GM15510 (cell line): ENCODE data around the gene PSMG4.

ENCODE experiments used
- POLR2A ChIP-seq: IDR thresholded peaks from 3 replicates; pipeline ENCODE4 v1.6.1; 2011; ENCODE audit warnings: borderline replicate concordance; ENCODE audit not compliant: insufficient read length; ENCODE audit errors: extremely low read depth

PSMG4 gene

DNA sequence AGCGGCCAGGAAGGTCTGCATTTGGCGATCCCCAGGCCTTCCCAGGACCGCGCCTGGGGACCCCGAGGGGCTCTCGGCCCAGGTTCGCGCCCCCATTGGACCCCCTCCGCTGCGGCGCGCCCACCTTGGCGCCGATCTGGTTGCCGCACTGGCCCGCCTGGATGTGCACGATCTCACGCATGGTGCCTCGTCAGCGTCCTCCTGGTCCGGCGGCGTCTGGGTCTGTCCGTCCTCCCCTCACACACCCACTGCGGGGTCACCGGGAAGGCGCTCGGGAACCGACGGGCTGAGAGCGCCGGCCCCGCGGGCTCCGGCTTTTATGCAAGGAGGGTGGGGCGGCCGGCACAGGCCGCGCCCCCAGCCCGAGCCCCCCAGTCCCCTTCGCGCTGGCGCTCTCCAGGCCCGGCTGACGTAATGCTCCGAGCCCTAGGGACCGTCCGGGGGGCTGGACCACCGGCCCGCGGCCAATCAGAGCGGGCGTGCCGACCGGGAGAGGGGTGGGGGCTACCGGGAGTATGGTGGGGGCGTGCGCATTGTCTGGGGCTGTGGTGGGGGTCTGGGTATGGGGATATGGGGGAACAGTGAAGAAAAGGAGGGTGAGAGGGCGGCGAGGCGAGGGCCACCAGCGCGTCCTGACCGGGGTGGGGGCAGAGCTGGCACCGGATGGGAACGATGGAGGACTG lies 31.2 kb upstream of the PSMG4 start, which contains the start of gene TUBB2B:
TSS of gene TUBB2B (minus strand) at position 291 of the 683 bp plus-strand sequence. CDS start at position 181, 110 bp downstream.
- peak; percentile 28 for TF ChIP-seq POLR2A

DNA sequence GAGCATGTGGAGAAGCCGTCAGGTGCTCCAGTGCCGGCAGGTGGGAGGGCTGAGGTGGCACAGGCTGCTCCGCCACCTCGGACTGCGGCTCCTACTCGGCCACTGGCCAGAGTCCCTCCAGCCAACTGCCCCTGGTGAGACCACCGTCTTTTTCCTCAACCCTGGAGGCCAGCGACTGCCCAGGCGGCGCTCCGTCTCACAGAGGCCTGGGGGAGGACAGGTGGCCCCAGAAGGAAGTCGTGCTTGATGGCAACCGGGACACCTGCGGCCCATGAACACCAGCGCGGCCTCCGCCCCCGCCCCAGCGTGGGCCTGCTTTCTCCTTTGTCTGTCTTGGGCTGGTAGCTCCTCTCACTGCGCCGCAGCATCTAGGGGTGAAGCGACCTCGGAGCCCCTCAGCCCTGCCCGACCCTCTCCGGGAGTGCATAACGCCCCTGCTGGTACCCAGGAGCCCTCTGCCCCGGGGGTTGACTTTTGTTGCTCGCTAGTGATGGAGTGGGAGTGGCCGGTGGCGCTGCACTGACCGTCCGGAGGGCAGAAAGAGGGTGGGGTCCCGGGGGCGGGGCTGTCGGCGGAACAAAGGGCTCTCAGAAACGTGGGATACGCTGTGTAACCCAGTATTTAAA lies 30.6 kb upstream of the PSMG4 start:
- TF ChIP-seq POLR2A: no peak

DNA sequence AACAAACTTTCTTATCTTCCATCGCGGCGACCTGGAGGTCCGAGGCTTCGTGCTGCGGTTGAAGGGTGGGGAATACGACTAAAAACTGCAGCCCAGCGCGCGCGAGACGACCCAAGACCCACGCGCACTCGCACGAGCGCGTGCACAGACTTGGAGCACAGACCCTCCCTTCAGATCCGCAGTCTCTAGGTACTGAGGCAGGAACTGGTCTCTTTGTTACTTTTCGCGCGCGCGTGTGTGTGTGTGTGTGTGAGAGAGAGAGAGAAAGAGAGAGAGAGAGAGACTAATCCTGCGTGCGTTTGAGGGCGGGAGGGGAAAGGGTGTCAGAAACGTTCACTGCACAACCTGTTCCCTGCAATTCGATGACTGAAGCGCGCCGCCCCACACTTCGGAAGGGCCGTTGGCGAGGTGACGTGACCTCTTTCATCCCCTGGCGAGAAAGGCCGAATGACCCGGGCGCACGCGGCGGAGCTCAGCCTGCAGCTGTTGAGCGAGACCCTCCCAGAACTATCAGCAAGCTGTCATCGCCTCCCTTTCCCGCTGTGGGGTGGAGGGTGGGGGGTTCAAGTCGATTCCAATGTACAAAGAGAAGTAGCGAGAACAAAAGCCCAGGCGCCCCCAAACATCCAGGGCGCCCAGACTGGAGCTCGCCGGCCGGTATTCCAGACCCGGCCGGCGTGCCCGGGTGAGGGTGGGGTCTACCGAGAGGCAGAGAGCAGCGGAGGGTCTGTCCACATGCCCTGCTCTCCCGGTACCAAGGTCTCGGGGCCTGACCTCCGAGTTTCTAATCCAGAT lies 29.8 kb upstream of the PSMG4 start:
- no peak for TF ChIP-seq POLR2A

DNA sequence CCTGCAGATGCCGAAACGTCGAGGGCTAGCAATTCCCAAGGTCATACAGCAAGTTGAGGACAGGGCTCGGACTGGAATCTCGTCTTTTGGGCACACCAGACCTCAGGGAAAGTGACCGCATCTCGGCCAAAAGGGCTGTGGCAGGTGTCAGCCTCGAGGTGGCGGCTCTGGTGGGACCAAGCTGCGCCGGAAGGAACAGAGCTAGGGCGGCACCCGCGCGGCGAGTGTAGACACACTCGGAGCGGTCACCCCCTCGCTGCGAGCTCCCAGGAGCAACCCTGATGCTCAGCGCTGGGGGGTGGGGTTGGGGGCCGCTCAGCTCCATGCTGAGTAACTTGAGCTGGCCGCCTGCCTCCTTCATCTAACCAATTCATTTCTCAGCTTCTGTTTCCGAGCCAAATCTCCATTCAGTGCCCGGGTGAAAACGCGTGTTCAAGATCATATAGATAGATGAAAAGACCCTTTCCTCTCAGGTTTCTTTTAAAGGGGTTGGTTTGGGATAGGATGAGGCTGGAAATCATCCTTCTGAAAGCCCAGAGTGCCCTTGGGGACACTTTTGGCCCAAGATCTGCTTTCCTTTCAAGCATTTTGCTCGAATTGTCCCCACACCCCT lies 29.1 kb upstream of the PSMG4 start:
- TF ChIP-seq POLR2A: no peak

DNA sequence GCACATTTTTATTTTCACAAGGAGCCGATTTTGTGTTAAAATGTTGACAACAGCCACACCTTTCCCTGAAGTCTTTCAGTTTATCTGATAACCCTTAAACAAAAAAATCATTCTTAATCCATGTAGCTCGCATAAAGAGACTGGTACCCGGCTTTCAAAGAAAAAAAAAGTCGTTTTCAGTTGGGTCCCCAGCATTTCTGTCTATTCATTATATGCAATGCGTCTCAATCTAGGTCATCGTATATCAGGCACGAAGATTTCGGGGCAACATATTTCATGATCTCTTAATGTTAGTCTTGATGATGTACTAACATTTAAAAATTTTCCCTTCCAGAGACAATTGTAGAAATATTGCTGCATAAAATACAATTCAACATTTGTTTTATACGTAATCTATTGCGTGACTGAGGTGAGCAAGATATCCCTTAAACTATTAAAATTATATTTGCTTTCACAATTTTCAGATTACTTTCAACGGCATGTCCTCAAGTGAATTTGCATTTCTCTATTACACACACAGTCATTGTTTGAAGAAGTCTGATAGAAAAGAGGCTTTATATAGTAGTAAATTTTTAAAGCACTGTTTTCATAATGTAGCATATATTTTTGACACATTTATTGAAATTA lies 28.4 kb upstream of the PSMG4 start:
- no peak for TF ChIP-seq POLR2A

DNA sequence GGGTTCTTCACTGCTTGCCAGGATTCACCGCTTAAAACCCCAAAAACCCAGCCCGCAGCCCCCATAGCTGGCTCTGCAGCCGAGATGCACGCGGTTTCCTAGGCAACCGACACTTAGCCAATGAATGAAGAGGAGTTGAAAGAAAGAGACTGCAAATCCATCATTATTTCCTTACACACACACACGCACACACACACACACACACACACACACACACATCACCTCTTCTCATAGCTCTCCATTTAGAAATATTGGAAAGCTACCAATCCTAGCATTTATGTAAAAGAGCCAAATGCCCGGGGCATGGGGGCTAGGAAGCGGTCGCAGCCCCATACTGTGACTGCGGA lies 27.9 kb upstream of the PSMG4 start:
- TF ChIP-seq POLR2A: no peak

DNA sequence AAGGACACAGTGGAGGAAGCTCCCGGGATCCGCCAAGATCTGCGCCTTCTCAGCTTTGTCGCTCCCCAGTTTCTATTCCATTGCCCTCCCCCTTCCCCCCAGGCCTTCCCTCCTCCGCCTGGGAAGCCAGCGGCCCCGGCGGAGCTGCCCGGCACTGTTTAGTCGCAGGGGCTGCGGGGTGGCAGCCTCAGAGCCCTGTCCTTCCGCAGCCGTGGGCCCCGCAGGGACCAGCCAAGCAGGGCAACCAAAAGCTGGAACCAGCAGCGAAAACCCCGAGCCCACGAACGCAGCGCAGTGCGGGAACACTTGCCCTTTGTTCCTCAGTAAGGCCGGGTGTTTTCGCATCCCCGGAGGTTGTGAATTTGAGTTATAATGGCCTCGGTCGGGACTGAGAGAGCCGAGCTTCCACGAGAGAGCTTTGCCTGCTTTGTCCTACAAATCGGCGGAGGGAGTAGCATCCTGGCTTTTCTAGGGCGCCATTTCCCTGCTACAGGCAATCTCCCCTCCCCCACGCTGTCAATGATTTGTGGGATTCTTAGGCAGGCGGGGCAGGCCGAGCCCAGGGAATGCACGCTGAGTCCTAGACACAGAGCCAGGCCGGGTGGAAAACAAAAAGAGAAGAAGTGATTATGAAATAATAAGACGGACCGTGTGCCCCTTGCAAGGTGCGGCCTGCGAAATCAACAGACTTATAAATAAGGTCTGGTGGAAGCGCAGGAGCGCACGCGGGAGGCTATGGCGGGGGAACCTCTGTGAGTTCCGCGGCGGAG lies 27.3 kb upstream of the PSMG4 start:
- no peak for TF ChIP-seq POLR2A

DNA sequence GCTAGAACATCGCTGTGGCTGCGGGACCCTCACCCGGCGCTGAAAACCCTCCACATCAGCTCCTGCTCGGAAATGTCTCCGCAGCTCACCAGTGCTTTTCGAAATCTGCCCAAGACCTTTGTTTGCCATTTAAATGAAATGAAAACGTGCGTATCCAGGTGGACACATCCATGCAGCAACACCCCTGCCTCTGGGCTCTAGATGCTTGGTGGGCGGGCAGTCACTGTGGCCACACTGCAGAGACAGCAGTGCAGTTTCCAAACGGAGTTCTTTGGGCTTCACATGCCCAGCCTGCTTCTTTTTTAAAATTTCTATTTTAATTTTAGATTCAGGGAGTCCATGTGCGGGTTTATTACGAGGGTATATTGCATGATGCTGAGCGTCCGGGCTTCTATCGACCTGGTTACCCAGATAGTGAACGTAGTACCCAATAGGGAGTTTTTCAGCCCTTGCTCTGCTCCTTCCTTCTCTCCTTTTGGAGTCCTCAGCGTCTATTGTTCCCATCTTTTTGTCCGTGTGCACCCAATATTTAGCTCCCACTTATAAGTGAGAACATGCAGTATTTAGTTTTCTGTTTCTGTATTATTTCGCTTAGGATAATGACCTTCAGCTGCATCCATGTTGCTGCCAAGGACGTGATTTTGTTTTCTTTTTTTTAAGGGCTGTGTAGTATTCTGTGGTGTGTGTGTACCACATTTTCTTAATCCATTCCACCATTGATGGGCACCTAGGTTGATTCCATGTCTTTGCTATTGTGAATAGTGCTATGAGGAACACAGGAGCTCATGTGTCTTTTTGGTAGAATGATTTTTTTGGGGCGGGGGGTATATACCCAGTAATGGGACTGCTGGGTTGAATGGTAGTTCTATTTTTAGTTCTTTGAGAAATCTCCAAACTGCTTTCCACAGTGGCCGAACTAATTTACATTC lies 26.5 kb upstream of the PSMG4 start:
- TF ChIP-seq POLR2A: no peak

DNA sequence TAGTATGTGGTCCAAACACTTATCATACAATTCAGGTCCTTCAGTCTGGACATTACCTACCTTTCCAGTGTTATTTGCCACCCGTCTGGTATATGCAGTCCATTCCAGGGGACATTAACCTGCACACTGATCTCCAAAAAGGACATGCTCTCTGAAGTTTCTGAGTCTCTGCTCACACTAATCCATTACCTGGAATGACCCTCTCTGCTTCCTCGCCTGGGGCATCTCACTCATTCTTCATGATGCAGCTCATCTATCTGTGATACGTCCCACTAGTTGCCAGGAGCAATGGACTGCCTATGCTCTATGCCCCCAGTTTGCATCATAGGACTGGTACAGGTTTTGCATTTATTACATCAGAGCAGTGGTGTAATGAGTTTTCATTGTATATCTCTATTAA lies 25.4 kb upstream of the PSMG4 start:
- no peak for TF ChIP-seq POLR2A

DNA sequence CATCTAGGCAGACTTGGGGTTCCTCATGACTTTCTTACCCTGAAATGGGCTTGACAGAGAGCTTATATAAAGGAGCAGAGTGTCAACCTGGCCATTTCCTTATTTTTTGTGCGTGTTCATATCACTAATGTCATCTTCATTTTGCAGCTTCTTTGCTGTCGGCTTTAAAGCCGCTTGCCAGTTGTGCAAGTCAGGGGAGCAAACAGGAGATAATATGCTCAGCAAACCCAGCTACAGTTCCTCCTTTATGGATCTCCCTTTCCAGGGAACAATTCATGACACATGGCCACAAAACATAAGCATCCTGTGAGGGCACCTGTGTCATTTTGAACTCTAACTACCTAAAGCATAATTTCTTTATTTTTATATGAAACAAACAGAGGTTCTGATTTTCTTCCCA lies 24.8 kb upstream of the PSMG4 start:
- TF ChIP-seq POLR2A: no peak

DNA sequence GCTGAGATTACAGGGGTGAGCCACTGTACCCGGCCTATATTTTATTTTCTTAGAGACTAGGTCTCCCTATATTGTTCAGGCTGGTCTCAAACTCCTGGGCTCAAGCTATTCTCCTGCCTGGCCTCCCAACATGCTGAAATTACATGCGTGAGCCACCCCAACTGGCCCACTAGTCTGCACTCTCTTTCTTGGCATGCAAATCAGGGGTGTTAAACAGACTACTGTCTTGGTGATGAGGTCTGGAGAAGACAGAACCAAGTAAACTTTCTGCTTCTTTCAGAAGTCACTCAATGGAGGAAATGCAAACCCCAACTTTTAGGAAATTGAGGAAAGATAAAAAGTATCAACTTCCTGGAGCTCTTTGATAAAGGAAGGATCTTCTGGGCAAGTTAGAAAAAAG lies 23.3 kb upstream of the PSMG4 start:
- TF ChIP-seq POLR2A: no peak

DNA sequence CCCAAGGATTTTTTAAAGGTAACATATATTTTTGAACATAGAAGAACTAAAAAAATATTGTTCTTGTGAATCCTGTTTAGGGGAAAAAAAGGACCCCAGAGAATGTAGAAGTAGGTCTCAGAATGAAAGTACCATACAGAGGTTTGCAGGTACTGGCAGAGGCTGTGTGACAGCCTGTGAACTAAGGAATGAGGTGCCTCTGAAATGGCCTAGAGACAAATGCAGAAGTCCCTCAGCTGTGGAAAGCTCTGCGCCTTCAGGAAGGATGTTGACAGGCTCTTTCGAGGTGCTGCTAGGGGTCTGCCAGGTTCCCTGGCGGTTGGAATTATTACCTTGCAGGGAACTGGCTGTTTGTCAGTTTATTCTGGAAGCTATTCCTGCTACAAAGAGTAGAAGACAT lies 22.7 kb upstream of the PSMG4 start:
- no peak for TF ChIP-seq POLR2A
